ENCODE results near the gene SCLY. TPM values are rescaled to one million over a fixed set of nuclear protein-coding genes. Genes with fewer than 3 reads are reported as not detected.
A peak's percentile ranks its signal among the peaks of the same experiment; 100 is the strongest.

The SCLY gene
- total and polyA plus RNA-seq, 2 of the 13 experiments (the other 11 are each of a cell fraction or from before 2014, with no cell fraction given), result 27.9 to 38.6 TPM

- TF ChIP-seq ZSCAN5A (CRISPR knock-in tag; IDR thresholded peaks at IDR 0.05; ENCODE audit: borderline replicate concordance) (0 out of 2 replicates have a peak, but pooled peaks have one; percentile 29), IRF1 (CRISPR knock-in tag; IDR thresholded peaks at IDR 0.05; ENCODE audit: low read depth) (no peak), ZNF484 (CRISPR knock-in tag; IDR thresholded peaks at IDR 0.05; ENCODE audit: borderline replicate concordance, low read depth) (no peak), ZGPAT (CRISPR knock-in tag; IDR thresholded peaks at IDR 0.05) (no peak), SMAD9 (CRISPR knock-in tag; IDR thresholded peaks at IDR 0.05) (no peak), TBX2 (CRISPR knock-in tag; IDR thresholded peaks at IDR 0.05; ENCODE audit: borderline replicate concordance) (0 out of 2 replicates have a peak, but pooled peaks have one; percentile 1), PCBP1 (IDR thresholded peaks at IDR 0.05; ENCODE audit: borderline replicate concordance, low read depth, low read length) (no peak), BRCA1 (CRISPR knock-in tag; IDR thresholded peaks at IDR 0.05) (peak; percentile 51; the same call in 1 of the 2 replicates), PHF8 (CRISPR knock-in tag; IDR thresholded peaks at IDR 0.05) (no peak), NFRKB (IDR thresholded peaks at IDR 0.05) (no peak), ZNF431 (CRISPR knock-in tag; IDR thresholded peaks at IDR 0.05; ENCODE audit: borderline replicate concordance, low read depth) (no peak), SIX4 (CRISPR knock-in tag; IDR thresholded peaks at IDR 0.05) (no peak), RORA (CRISPR knock-in tag; IDR thresholded peaks at IDR 0.05) (no peak), FOXA1 (IDR thresholded peaks at IDR 0.05) (no peak), FOXA1 (CRISPR knock-in tag; IDR thresholded peaks at IDR 0.05) (no peak), ZNF44 (CRISPR knock-in tag; IDR thresholded peaks at IDR 0.05) (no peak), HDAC1 (CRISPR knock-in tag; IDR thresholded peaks at IDR 0.05) (no peak), ZNF83 (CRISPR knock-in tag; IDR thresholded peaks at IDR 0.05; ENCODE audit: borderline replicate concordance) (0 out of 2 replicates have a peak, but pooled peaks have one; percentile 4), ZFAT (CRISPR knock-in tag; conservative IDR thresholded peaks at IDR 0.05) (no peak), FOSL1 (CRISPR knock-in tag; IDR thresholded peaks at IDR 0.05; ENCODE audit: borderline replicate concordance) (no peak), ZNF570 (CRISPR knock-in tag; IDR thresholded peaks at IDR 0.05; ENCODE audit: borderline replicate concordance) (no peak), ATF7 (IDR thresholded peaks at IDR 0.05) (no peak), ATF7 (CRISPR knock-in tag; IDR thresholded peaks at IDR 0.05) (no peak), ZNF772 (CRISPR knock-in tag; IDR thresholded peaks at IDR 0.05) (0 out of 2 replicates have a peak, but pooled peaks have one; percentile 40), HNRNPUL1 (IDR thresholded peaks at IDR 0.05; ENCODE audit: low read depth, low read length) (no peak), SNAPC5 (CRISPR knock-in tag; IDR thresholded peaks at IDR 0.05; ENCODE audit: borderline replicate concordance) (no peak)
Observed at GRCh38 chr2:238061315-238062202, 758 bp downstream of the SCLY start (continued).
